Glomerular visceral epithelial cell (primary cell): ENCODE measurements around the gene PCDHB1.
"Not testable (repeated sequence)": the region's sequence is repeated elsewhere in the genome, so short reads cannot be mapped to it uniquely, and the experiment has no call there.

Experiments used
- DNase-seq: peaks from one replicate; pipeline ENCODE4 v3.0.0-alpha.2; 2016; ENCODE audit errors: extremely low spot score

The PCDHB1 gene

DNA sequence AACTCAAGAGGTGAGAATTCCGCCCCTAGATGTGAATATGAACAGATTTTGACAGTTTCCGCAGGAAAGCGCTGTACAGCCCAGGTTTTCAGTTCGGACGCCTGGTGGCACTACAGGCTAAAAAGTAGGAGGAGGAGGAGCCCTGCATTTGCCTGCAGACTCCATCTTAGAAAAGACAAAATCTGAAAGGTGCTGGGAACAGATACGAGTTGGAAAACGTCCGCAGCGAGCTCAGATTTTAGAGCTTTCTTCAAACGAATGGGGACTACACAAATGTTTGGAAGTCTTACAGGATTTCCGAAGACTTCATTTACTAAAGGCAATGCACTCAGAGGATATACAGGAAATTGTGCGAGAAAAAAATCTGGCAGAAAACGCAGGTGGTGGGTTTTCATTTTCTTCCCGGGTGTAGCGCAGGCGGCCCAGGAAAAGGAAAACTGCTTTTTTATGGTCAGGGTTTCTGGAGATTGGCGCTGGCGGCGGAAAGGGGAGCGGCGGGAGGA, 33.4 kb downstream of the PCDHB1 start:
- peak; percentile 55 for DNase-seq

- DNase-seq: peak; percentile 18
These were observed 43.5 kb downstream of the PCDHB1 start, which contains the start of gene PCDHB2 for GRCh38 chr5:141094481-141095262. Gene PCDHB2 (plus strand): TSS chr5:141094615. CDS start chr5:141094791, 176 bp downstream.

GRCh38 chr5:141095263-141095641, 44.1 kb downstream of the PCDHB1 start:
- no peak for DNase-seq

DNA sequence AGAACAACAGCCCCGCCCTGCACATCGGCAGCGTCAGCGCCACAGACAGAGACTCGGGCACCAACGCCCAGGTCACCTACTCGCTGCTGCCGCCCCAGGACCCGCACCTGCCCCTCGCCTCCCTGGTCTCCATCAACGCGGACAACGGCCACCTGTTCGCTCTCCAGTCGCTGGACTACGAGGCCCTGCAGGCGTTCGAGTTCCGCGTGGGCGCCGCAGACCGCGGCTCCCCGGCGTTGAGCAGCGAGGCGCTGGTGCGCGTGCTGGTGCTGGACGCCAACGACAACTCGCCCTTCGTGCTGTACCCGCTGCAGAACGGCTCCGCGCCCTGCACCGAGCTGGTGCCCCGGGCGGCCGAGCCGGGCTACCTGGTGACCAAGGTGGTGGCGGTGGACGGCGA, 45.0 kb downstream of the PCDHB1 start:
- not testable (repeated sequence) for DNase-seq

GRCh38 chr5:141096586-141096985, 45.4 kb downstream of the PCDHB1 start:
- not testable (repeated sequence) for DNase-seq

DNA sequence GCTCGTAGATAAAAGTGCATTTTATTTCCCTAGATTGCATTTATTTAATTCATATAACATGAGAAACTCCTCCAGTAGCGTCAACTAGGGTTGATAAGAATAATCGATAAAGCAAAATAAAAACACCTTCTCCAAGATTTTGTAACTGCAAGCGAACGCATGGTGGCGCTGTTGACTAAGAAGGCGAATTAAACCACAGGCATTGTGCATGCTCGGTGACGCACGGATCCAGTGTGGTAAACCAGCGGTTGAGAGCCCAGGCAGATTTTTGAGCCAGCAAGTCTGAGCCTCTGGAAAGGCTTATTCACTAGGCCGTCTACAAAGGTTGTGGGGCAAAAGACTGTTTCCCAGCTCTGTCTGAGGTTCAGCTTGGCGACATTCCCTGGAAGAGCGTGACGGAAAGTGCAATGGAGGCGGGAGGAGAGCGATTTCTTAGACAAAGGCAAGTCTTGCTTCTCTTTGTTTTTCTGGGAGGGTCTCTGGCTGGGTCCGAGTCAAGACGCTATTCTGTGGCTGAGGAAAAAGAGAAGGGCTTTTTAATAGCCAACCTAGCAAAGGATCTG, 49.1 kb downstream of the PCDHB1 start, which contains the start of gene PCDHB3:
Gene PCDHB3 (plus strand): TSS at position 231 of the 563 bp plus-strand sequence. CDS start 177 bp downstream, at position 408.
- peak; percentile 38 for DNase-seq

- DNase-seq: no peak
These were observed 49.9 kb downstream of the PCDHB1 start for GRCh38 chr5:141101059-141101458.

DNA sequence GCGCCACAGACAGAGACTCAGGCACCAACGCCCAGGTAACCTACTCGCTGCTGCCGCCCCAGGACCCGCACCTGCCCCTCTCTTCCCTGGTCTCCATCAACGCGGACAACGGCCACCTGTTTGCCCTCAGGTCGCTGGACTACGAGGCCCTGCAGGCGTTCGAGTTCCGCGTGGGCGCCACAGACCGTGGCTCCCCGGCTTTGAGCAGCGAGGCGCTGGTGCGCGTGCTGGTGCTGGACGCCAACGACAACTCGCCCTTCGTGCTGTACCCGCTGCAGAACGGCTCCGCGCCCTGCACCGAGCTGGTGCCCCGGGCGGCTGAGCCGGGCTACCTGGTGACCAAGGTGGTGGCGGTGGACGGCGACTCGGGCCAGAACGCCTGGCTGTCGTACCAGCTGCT, 50.9 kb downstream of the PCDHB1 start:
- DNase-seq: not testable (repeated sequence)

DNA sequence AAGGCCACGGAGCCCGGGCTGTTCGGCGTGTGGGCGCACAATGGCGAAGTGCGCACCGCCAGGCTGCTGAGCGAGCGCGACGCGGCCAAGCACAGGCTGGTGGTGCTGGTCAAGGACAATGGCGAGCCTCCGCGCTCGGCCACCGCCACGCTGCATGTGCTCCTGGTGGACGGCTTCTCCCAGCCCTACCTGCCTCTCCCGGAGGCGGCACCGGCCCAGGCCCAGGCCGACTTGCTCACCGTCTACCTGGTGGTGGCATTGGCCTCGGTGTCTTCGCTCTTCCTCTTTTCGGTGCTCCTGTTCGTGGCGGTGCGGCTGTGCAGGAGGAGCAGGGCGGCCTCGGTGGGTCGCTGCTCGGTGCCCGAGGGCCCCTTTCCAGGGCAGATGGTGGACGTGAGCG, 51.3 kb downstream of the PCDHB1 start:
- DNase-seq: not testable (repeated sequence)

GRCh38 chr5:141105350-141105749, 54.2 kb downstream of the PCDHB1 start:
- DNase-seq: no peak
